SW480 (cell line): ENCODE measurements around the gene DZIP1.

Source experiments
- DNase-seq: peaks from one replicate; pipeline ENCODE4 v3.0.0-alpha.2; 2016; ENCODE audit warnings: low spot score

The DZIP1 gene

GRCh38 chr13:95546919-95547318 is 97.6 kb downstream of the DZIP1 start:
- DNase-seq: no peak

DNA sequence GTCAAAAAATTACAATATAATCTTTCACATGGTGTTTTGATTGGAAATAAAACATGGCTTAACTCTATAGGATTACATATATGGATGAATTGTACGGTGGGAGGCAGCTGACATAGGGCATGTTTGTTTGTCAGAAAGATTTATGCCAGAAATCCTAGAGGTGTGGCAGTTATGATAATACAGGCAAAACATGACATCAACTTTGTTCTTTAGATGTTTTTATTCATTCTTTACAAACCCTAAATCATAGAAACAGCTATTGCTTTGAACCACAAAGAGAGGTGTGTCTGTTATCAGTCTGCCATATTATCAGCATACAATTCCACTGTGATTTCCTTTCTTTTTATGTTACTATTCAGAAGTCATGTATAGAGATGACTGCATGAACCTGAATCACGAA is 100.2 kb downstream of the DZIP1 start:
- DNase-seq: no peak

DNA sequence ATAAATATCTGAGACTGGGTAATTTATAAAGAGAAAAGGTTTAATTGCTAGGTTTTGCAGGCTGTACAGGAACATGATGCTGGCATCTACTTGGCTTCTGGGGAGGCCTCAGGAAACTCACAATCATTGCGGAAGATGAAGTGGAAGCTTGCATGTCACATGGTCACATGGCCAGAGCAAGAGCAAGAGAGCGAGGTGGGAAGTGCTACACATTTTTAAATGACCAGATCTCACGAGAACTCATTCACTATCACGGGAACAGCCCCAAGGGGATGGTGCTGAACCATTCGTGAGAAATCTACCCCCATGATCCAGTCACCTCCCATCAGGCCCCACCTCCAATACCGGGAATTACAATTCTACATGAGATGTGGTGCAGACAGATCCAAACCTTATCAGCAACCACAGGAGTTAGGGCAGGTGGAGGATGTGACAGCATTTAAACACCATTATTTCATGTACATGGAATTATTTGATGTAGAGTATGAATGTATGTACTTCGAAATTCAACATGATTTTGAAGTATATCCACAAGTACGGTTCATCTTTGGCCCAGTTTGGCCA is 102.5 kb downstream of the DZIP1 start:
- no peak for DNase-seq

GRCh38 chr13:95541308-95541707 is 103.2 kb downstream of the DZIP1 start:
- no peak for DNase-seq

DNA sequence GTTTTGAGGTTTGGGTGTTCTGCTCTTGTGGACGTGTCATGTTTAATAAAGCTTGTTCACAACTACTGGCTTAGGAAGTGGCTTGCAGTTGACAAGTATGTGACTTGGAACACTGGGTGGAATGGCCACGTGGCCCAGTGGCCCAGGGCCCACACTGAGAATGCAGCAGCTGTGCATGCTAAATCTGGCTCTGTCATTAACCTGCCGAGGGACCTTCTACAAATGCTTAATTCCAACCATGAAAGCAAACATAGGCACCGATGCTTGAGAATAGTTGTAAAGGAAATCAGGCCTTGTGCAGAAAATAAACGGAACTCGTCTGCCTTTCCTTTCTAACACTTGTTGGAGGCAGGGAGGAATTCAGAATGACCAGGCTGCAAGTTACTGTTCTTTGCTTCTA is 103.6 kb downstream of the DZIP1 start:
- no peak for DNase-seq

GRCh38 chr13:95536632-95537241 is 107.8 kb downstream of the DZIP1 start:
- DNase-seq: peak; percentile 19

DNA sequence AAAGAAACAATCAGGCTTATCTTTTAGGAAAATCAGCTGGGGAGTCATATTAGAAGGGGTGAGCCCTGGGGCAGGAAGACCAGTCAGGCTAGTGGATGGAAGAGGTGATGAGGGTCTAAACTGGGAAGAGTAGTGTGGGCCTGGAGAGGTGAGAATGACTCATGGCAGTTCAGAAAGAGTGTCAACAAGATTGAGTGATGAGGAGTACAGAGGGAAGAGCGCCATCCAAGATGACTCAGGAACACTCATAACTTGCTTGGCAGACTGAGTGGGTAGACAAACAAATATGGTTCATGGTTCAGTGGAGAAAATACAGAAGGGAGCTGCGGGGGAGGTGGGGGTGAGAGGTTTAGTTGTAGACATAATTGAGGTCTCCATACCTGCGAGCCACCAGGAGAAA is 109.3 kb downstream of the DZIP1 start:
- peak; percentile 36 for DNase-seq

DNA sequence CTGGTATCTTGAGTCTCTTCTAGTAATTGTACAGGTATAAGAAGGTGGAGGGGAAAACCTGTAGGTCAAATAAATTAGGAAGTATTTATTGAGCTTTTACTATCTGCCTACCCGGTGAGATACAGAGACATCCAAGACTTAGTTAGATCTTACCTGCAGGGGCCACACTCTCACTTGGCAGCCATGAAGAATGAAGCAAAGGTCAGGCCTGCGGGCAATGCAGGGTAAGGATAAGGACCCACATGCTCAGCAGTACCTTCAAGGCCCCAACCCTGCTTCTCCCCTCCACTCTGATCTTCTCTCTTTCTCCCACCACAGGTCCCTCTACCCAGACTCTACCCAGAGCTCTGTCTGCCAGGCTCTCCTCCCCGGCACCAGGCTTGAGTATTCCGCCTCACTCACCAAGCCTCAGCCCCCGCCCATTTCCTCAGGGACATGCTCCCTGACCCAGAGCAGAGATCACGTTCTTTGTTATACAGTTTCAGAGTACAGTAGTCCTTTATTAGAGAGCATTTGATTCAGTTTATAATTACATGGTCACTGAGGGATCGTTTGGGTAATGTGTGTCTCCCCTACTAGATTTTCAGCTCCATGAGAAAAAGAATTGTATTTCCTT is 110.9 kb downstream of the DZIP1 start:
- no peak for DNase-seq

DNA sequence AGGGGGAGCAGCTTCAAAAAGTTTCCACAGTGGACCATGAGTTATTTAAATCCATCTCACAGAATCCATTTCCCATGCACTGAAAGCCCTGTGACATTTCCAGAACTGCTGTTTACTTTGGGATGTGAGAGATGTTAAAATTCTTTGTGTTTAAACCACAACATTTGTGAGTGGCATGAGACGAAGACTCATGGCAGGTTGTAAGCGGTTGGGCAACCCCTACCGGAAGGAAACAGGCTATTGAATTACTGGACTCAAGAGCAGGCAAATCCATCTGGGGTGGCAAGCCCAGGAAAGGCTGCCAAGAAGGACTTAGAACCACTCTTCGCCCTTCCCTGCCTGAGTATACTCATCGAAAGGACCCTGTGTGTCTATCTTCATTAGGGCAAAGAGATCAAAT is 114.3 kb downstream of the DZIP1 start:
- peak; percentile 65 for DNase-seq
